ENCODE results near the gene HEATR9.

Gene HEATR9

DNA sequence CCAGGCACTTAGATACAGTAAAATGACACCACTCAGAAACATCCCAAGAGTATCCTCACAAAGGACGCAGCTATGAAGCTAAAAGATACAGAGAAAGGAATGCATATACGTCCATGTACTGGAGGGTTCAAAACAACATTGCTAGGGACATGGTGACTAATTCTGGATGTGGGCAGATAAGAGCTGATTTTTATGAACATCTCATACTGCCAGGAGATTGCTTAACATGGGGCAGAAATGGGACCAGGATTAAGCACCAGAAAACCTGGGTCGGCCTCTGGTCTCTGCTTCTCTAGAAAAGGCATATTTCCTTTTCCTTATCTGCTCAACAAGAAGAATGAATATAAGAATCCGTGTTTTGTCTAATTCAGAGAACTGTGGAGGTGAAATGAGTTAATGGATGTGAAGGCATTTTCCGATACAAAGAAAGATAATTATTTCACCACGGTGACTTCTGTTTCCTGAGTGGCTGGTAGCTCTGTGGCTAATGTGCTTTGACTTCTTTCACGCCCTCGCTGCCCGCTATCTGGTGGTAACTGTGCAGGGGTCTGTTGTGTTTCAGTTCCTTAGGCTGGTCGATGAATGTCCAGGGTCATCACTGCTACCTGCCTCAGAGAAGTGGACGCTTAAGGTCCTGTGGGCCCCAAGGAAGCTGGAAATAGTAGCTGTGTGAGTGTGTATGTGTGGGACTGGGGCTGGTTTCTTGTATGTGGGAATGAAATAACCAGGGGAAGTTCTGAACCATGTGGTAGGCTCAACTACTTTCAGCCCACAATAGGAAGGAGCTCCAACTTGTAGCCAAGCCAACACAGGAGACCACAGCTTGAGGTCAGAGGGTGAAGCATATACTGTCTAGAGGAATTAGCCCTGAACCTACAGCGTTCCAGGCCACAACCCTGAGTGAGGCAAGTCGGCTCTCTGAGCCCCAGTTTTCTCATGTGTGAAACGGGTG, 27.2 kb upstream of the HEATR9 start:
- H3K36me3 ChIP-seq, result no peaks in the 10 kb centered on the region
- TF ChIP-seq Cebpa-rat (IDR thresholded peaks at IDR 0.05), result no peak
- H3K27ac ChIP-seq, result no peak overlapping the region
- H3K9ac ChIP-seq, result no peak overlapping the region
- H4K20me1 ChIP-seq, result no peaks in the 10 kb centered on the region
- no peak overlapping the region for H3K4me3 ChIP-seq
- H3K9me3 ChIP-seq, result no peaks in the 10 kb centered on the region
- no peak overlapping the region for H3K4me2 ChIP-seq
- no peaks in the 10 kb centered on the region for H3K27me3 ChIP-seq
- H3K4me1 ChIP-seq, result peaks cover 20% of the 10 kb centered on the region

DNA sequence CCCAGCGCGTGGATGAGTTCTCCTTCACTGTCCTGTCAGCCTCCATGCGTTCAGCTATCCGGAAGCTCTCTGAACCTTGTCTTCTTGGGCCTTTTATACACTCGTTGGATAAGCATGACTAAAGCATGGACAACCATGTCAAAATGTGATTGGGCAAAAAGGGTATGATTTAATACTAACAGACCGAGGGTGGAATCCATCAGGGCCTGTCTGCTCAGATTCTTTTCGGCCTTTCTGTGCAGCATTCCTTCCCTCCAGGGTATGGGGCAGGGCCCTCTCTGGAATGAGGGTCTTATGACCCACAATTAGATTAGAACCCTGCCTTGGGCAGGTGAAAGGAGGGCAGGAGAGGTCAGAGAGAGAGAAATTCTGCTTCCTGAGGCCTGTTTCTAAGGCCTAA, 25.5 kb upstream of the HEATR9 start:
- no peak overlapping the region for H3K9ac ChIP-seq
- H3K9me3 ChIP-seq, result no peaks in the 10 kb centered on the region
- H3K4me1 ChIP-seq, result peaks cover 19% of the 10 kb centered on the region
- no peak for TF ChIP-seq Cebpa-rat (IDR thresholded peaks at IDR 0.05)
- no peak overlapping the region for H3K4me2 ChIP-seq
- H3K27ac ChIP-seq, result no peak overlapping the region
- H4K20me1 ChIP-seq, result no peaks in the 10 kb centered on the region
- H3K36me3 ChIP-seq, result no peaks in the 10 kb centered on the region
- no peak overlapping the region for H3K4me3 ChIP-seq
- H3K27me3 ChIP-seq, result no peaks in the 10 kb centered on the region

DNA sequence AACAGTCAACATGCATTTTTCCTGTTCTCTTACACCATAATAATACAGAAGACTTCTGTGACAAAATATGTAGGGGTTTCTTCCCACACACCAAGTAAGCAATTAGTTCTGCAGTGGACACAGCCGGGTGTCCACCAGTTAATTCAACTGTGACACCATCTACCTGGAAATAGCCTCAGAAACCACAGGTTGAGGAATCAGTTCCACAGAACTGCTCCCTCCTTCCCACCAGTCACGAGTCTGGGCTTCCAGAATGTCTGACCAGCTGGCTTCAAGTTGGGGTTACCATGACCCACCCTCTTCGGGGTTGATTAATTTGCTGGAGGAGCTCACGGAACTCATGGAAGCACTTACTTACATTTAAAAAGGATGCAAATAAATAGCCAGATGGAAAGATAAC, 25.1 kb upstream of the HEATR9 start:
- no peak for TF ChIP-seq Cebpa-rat (IDR thresholded peaks at IDR 0.05)

DNA sequence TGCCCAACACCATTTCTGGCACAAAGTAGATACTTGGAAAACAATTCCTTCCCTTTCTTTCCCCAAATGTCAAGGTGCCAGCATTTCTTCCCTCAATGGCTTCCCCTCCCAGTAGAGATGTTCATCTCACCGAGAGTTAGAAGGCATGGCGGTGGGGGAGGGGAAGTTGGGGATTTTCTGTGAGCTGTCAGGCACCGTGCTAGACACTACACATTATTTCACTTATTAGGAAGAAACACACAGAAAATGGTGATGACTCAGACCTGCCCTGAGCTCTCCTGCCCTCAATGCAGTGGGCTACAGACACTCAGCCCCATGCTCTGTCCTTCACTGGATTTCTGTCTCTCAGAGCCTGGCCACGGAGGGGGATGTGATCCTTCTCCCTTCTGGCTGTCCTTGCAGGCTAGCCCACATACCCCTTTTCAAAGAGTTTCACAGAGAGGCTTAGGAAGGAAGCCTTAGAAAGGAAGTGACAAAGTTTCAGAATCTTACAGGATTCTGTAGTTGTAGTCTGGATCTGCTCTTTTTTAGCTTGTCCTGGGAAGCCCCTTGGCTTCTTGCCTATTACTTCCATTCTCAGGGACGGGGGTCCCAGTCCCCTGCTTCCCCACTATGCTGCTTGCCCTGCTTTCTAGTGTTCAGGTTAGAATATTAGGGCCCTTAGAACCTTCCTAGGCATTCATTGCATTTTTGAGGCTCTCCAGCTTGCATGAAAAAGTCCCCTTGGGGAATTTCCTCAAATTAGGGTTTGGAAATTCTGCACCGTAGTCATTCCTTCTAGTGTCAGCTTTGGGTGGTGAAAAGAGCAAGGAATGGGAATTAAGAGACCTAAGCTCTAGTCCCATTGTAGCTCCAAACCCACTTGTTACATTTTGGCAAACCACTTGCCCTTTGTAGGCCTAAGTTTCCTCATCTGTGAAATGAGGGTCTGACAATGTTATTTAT, 23.7 kb upstream of the HEATR9 start:
- Histone ChIP-seq H4K20me1 (no peaks in the 10 kb centered on the region), H3K4me2 (peak overlapping the region; percentile 14; the same call in 1 of the 2 replicates), H3K27ac (no peak overlapping the region), H3K4me1 (peaks cover 9% of the 10 kb centered on the region; the same call in 1 of the 2 replicates), H3K27me3 (no peaks in the 10 kb centered on the region), H3K4me3 (no peak overlapping the region), H3K9ac (no peak overlapping the region), H3K36me3 (no peaks in the 10 kb centered on the region), H3K9me3 (no peaks in the 10 kb centered on the region)
- TF ChIP-seq Cebpa-rat (IDR thresholded peaks at IDR 0.05), result no peak

More for the DNA sequence above, 25.1 kb upstream of the HEATR9 start:
- Histone ChIP-seq H3K9me3 (no peaks in the 10 kb centered on the region), H3K27me3 (no peaks in the 10 kb centered on the region), H4K20me1 (no peaks in the 10 kb centered on the region), H3K4me3 (no peak overlapping the region), H3K4me2 (no peak overlapping the region), H3K9ac (no peak overlapping the region), H3K4me1 (peaks cover 15% of the 10 kb centered on the region), H3K36me3 (no peaks in the 10 kb centered on the region), H3K27ac (no peak overlapping the region)

DNA sequence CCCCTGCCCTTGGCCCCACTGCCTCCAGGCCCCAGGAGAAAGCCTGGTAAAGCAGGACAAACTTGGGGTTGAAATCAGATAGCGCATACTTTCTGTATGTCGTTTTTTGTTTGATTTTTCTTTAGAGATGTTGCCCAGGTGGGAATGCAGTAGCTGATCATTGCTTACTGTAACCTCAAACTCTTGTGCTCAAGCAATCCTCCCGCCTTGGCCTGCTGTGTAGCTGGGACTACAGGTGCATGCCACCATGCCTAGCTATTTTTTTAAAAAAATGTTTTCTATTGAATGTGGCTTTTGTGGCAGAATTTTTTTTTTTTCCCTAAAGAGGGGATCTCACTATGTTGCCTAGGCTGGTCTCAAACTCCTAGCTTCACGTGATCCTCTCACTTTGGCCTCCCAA, 22.6 kb upstream of the HEATR9 start:
- H3K27me3 ChIP-seq, result no peaks in the 10 kb centered on the region
- TF ChIP-seq Cebpa-rat (IDR thresholded peaks at IDR 0.05), result no peak
- H3K27ac ChIP-seq, result no peak overlapping the region
- H3K36me3 ChIP-seq, result no peaks in the 10 kb centered on the region
- no peak overlapping the region for H3K4me3 ChIP-seq
- peaks cover 9% of the 10 kb centered on the region; the same call in 1 of the 2 replicates for H3K4me1 ChIP-seq
- H3K9me3 ChIP-seq, result no peaks in the 10 kb centered on the region
- no peak overlapping the region for H3K4me2 ChIP-seq
- no peak overlapping the region for H3K9ac ChIP-seq
- H4K20me1 ChIP-seq, result no peaks in the 10 kb centered on the region

DNA sequence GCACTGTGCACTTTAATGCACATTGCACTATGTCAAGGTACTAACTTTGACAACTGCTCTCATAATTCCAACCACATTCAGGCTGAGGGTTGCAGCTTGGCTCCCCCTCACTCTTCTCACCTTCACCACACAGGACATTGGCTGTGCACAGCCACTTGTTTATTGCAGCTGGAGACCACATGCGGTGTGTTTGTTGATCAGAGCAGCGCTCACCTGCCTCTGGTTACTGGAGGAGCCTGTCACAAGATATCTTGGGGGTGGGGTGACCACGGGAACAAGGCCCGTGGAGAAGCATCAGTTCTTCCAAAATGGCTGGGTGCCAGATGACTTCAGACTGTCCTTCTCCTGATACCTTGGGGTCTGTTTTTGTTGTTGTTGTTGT, 22.1 kb upstream of the HEATR9 start:
- Histone ChIP-seq H3K27me3 (no peaks in the 10 kb centered on the region), H3K9me3 (no peaks in the 10 kb centered on the region), H4K20me1 (no peaks in the 10 kb centered on the region), H3K4me3 (no peak overlapping the region), H3K4me2 (no peak overlapping the region), H3K4me1 (peaks cover 9% of the 10 kb centered on the region; the same call in 1 of the 2 replicates), H3K9ac (no peak overlapping the region), H3K27ac (no peak overlapping the region), H3K36me3 (no peaks in the 10 kb centered on the region)
- TF ChIP-seq Cebpa-rat (IDR thresholded peaks at IDR 0.05), result no peak

DNA sequence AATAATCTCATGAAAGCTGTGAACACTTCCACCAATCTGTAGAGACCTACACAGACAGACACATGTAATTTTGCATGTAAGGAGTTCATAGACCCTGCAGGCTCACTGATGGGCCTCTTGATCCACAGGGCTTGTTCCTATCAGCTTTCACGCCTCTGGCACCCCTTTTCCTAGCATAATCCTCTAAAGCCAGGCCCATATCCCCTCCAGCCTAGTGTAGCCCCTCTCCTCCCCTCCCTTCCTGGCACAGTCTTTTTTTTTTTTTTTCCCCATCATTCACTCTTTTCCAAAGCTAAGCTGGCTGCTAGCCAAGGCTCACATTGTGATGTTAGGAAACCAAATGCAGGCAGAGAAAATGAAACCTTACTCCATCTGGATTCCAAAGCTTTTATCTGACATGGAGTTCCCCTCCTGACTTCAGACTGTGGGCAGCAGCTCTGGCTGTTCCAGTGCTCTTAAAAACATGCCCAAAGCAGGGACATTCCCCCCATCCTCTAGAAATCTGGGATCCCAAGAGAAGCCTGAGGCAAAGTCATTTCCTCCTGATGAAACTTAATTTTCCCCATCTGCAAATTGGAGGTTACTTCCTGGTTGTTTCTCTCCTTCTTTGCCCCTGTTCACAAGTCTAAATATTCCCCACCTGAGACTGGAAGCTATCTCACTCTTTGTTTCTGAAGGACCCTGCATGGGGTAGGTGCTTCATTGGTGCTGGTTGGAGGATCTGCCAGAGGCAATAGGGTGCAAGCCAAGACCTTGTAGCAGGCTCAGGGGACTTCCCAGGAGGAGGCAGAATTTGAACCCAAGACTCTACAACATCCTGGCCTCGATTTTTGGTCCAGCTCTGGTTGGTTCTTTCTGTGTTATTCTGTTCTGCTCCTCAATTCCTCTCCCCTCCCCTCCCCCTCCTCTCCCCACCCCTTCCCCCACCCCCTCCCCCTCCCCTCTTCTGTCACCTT, 21.4 kb upstream of the HEATR9 start:
- Histone ChIP-seq H3K4me1 (peaks cover 9% of the 10 kb centered on the region; the same call in 1 of the 2 replicates), H3K4me3 (no peak overlapping the region), H4K20me1 (no peaks in the 10 kb centered on the region), H3K9ac (no peak overlapping the region), H3K4me2 (no peak overlapping the region), H3K27ac (no peak overlapping the region), H3K9me3 (no peaks in the 10 kb centered on the region), H3K36me3 (no peaks in the 10 kb centered on the region), H3K27me3 (no peaks in the 10 kb centered on the region)
- no peak for TF ChIP-seq Cebpa-rat (IDR thresholded peaks at IDR 0.05)

DNA sequence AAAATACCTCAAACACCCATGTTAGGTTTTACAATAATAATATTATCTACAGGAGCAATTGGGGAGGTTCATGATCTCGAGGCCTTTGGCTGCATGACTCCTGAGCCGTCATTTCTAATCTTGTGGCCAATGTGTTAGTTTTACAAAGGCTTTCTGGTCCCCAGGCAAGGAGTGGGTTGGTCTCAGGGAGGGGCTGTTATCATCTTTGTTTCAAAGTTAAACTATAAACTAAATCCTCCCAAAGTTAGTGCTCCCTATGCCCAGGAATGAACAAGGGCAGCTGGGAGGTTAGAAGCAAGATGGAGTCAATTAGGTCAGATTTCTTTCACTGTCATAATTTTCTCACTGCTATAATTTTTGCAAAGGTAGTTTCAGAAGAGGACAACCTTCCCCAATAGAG, 20.6 kb upstream of the HEATR9 start:
- no peaks in the 10 kb centered on the region for H4K20me1 ChIP-seq
- H3K9ac ChIP-seq, result no peak overlapping the region
- H3K4me2 ChIP-seq, result no peak overlapping the region
- H3K4me3 ChIP-seq, result no peak overlapping the region
- H3K4me1 ChIP-seq, result peaks cover 9% of the 10 kb centered on the region; the same call in 1 of the 2 replicates
- H3K27ac ChIP-seq, result no peak overlapping the region
- H3K27me3 ChIP-seq, result no peaks in the 10 kb centered on the region
- no peaks in the 10 kb centered on the region for H3K9me3 ChIP-seq
- no peaks in the 10 kb centered on the region for H3K36me3 ChIP-seq
- TF ChIP-seq Cebpa-rat (IDR thresholded peaks at IDR 0.05), result no peak

Data from BLaER1 (cell line).